HG03060 (cell line): ENCODE data around the gene ATG4D.
"Not testable (repeated sequence)": the region's sequence is repeated elsewhere in the genome, so short reads cannot be mapped to it uniquely, and the experiment has no call there.

Experiments
- ATAC-seq: cut with Tn5 transposase; IDR thresholded peaks from one replicate; pipeline ENCODE4 v1.9.1; 2021; ENCODE audit warnings: low read depth, moderate number of reproducible peaks; ENCODE audit not compliant: unreplicated experiment

ATG4D gene

GRCh38 chr19:10518444-10519361, 25.0 kb upstream of the ATG4D start:
- ATAC-seq = no peak

GRCh38 chr19:10519421-10519820, 24.3 kb upstream of the ATG4D start:
- ATAC-seq = no peak

DNA sequence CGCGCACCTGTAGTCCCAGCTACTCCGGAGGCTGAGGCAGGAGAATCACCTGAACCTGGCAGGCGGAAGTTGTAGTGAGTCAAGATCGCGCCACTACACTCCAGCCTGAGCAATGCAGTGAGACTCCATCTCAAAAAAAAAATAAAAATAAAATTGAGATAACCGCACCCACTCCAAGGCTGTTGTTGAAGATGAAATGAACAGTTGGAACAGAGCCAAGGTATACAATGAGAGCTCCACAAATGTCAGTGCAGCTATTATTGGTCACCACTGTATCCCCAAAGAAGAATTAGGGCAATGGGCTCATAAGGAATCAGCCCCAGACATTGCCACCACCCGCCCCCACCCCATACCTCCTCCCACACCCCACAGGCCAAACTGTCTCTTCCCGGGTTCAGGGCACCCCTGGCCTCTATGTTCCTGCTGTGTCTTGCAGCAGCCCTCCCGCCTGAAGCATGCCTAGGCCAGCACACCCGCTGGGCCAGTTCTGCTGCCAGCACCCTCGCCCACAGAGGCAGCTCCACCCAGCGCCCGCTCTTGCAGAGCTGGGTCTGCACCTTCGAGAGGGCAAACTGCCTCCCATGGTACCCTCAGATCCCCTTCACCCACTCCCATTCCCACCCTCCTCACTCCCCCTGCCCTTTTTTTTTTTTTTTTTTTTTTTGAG, 22.9 kb upstream of the ATG4D start:
- no peak for ATAC-seq

- no peak for ATAC-seq
These were observed 22.1 kb upstream of the ATG4D start for GRCh38 chr19:10521461-10522171.

DNA sequence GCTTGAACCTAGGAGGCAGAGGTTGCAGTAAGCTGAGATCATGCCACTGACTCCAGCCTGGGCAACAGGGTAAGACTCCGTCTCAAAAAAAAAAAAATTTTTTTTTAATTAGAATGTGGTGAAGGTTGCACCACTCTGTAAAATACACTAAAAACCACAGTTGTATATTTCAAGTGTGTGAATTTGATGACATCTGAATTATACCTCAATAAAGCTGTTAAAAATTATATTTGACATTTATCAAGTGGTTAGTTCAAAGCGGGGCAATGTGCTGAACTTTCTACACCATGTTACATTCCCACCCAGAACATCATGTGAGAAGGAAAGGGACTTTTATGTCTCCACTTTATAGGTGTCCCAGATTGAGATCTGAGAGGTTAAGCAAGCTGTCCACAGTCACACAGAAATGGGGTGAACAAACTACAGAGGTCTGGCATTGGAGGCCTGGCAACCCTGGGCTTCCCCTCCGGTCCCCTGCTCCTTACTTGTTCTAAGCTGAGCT, 20.5 kb upstream of the ATG4D start:
- ATAC-seq = no peak

DNA sequence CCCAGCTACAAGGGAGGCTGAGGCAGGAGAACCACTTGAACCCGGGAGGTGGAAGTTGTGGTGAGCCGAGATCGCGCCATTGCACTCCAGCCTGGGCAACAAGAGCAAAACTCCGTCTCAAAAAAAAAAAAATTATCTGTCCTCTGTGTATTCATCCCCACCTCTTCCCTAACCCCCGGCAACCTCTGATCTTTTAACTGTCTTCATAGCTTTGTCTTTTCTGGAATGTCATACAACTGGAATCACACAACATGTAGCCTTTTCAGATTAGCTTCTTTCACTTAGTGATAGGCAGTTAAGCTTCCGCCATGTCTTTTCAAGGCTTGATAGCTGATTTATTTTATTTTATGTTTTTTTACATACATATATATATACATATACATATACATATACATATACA, 18.1 kb upstream of the ATG4D start:
- no peak for ATAC-seq

DNA sequence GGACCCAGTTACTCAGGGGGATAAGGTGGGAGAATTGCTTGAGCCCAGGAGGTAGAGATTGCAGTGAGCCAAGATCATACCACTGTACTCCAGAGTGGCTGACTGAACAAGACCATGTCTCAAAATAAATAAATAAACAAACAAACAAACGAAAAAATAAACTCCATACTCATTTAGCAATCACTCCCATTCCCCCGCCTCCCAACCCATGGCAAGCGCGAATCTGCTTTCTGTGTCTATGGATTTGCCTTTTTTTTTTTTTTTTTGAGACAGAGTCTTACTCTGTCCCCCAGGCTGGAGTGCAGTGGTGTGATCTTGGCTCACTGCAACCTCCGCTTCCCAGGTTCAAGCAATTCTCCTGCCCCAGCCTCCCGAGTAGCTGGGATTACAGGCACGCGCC, 16.8 kb upstream of the ATG4D start:
- not testable (repeated sequence) for ATAC-seq

GRCh38 chr19:10532457-10532856, 11.2 kb upstream of the ATG4D start:
- ATAC-seq = no peak

GRCh38 chr19:10533646-10534386, 9.9 kb upstream of the ATG4D start:
- ATAC-seq = no peak

GRCh38 chr19:10535613-10536012, 8.1 kb upstream of the ATG4D start:
- ATAC-seq = no peak

DNA sequence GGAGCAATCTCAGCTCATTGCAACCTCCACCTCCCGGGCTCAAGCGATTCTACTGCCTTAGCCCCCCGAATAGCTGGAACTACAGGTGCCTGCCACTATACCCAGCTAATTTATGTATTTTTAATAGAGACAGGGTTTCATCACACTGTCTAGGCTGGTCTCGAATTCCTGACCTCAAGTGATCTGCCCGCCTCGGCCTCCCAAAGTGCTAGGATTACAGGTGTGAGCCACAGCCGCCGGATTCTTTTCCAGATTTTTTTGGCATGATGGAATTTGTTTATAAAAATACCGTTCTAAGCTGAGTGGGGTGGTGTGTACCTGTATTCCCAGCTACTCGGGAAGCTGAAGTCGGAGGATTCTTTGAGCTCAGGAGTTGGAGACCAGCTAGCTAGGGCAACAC, 6.0 kb upstream of the ATG4D start:
- no peak for ATAC-seq

DNA sequence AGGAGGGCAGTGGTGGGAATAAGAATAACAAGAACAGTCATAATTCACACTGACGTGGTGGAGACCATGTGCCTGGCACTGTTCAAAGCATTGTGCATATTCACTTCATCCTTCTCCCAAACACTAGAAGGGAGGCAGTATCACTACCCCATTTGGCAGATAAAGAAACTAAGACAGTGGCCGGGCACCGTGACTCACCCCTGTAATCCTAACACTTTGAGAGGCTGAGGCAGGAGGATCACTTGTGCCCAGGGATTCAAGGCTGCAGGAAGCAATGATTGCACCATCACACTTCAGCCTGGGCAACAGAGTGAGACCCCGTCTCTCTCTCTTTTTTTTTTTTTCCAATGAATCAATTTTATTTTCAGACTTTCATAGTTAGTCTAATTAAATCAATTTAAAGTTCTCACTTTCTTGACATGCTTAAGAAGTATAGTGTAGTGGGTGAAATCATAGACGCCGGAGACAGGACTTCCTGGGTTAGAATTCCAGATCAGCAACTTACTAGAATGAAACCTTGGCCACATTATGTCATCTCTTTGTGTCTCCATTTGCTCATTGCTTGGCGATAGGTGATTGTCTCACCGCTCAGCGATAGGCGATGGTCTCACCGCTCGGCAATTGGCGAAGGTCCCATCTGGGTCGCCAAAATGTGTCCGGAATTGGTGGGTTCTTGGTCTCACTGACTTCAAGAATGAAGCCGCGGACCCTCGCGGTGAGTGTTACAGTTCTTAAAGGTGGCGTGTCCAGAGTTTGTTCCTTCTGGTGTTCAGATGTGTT, 5.3 kb upstream of the ATG4D start:
- no peak for ATAC-seq

DNA sequence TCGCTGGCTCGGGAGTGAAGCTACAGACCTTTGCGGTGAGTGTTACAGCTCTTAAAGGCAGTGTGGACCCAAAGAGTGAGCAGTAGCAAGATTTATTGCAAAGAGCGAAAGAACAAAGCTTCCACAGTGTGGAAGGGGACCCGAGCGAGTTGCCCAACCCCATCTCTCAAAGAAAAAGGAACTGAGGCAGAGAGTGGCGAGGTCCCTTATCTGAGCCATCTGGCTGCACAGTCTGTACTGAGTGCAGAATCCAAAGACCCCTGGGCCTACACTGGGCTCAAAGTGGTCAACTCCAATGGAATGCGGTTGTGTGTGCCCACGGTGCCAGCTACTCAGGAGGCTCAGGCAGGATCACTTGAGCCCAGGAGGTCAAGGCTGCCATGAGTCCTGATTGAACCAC, 4.7 kb upstream of the ATG4D start:
- not testable (repeated sequence) for ATAC-seq

GRCh38 chr19:10543059-10543419, 665 bp upstream of the ATG4D start:
- ATAC-seq = no peak

DNA sequence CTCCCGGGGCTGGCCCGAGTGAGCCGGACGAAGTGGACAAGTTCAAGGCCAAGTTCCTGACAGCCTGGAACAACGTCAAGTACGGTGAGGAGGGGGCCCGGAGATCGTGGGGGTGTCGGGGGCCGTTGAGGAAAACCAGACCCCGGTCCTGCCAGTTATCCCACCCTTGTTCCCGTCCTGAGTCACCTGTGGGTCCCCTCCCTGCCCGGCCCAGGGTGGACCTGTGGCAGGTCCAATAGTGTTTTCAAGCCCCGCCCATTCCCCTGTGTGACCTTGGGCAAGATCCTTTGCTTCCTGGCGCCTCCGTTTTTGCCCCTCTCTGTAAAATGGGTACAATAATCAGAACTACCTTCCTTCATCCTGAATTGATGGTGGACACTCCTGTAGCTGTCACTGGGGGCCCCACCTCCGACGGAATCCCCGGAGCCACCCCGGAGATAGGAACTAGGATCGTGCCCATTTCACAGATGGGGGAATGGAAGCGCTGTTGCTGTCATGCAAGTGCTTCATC, 593 bp downstream of the ATG4D start:
- ATAC-seq = no peak

DNA sequence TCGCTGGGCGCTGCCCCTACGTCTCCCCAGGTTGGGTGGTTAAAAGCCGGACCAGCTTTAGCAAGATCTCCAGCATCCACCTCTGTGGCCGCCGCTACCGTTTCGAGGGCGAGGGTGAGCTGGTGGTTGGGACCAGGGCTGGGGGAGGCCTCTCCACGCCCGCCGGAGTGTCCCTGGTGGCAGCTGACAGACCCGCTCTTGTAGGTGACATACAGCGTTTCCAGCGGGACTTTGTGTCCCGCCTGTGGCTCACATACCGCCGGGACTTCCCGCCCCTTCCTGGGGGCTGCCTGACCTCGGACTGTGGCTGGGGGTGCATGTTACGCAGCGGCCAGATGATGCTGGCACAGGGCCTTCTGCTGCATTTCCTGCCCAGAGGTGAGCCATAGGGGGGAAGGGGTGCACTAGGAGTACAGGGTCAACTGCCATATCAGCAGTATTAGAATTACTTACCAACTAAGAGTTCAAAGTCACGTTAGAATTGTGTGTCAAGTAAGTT, 1.1 kb downstream of the ATG4D start:
- no peak for ATAC-seq

- ATAC-seq = no peak
These were observed 3.1 kb downstream of the ATG4D start for GRCh38 chr19:10546817-10547216.

DNA sequence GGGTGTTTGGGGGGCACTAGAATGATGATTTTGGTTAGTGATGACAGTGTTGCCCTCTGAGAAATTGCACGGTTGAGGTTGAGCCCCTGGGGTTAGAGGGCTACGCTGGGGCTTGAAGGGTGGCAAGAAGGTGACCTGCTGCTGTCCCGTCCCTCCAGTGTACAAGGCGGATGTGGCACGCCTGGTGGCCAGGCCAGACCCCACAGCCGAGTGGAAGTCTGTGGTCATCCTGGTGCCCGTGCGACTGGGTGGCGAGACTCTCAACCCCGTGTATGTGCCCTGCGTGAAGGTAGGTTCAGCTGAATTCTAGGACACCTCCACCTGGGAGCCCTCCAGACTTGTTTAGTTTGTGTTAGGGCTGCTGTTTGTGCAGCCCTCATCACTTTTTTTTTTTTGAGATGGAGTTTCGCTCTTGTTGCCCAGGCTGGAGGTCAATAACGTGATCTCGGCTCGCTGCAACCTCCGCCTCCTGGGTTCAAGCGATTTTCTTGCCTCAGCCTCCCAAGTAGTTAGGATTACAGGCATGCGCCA, 5.1 kb downstream of the ATG4D start:
- ATAC-seq = no peak

- no peak for ATAC-seq
These were observed 6.0 kb downstream of the ATG4D start for GRCh38 chr19:10549733-10550132.
